ENCODE results near the gene ALDH8A1. TPM values are rescaled to one million over a fixed set of nuclear protein-coding genes. Genes with fewer than 3 reads are reported as not detected.

Gene ALDH8A1
- total RNA-seq, 1 donor from 2014 or later: 0.15 TPM

DNA sequence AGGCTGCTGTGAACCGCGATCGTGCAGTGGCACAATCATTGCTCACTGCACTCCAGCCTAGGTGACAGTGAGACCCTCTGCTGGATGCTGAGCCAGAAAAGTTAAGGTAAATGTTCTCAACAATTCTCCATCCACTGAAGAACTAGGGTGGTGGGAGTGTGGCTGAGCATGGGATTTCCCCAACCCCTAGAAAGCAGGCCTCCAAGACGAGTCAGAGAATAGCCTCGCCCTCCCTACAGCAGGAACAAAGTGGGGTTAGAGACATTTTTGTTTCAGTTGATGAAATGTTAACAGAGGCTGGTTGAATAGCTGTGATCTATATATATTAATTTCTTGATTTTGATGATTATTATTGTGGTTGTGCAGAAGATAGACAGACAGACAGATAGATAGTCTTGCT is 6.1 kb upstream of the ALDH8A1 start:
- TF ChIP-seq, protein P1, sequence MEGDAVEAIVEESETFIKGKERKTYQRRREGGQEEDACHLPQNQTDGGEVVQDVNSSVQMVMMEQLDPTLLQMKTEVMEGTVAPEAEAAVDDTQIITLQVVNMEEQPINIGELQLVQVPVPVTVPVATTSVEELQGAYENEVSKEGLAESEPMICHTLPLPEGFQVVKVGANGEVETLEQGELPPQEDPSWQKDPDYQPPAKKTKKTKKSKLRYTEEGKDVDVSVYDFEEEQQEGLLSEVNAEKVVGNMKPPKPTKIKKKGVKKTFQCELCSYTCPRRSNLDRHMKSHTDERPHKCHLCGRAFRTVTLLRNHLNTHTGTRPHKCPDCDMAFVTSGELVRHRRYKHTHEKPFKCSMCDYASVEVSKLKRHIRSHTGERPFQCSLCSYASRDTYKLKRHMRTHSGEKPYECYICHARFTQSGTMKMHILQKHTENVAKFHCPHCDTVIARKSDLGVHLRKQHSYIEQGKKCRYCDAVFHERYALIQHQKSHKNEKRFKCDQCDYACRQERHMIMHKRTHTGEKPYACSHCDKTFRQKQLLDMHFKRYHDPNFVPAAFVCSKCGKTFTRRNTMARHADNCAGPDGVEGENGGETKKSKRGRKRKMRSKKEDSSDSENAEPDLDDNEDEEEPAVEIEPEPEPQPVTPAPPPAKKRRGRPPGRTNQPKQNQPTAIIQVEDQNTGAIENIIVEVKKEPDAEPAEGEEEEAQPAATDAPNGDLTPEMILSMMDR (IDR thresholded peaks at IDR 0.05; ENCODE audit: unreplicated experiment): no peak
- Mint-ChIP-seq H3K4me1 (ENCODE audit: unreplicated experiment) (no peaks in the 10 kb centered on the region), H3K27me3 (ENCODE audit: unreplicated experiment) (peaks cover 2% of the 10 kb centered on the region), H3K9me3 (ENCODE audit: unreplicated experiment) (no peaks in the 10 kb centered on the region), H3K27ac (ENCODE audit: unreplicated experiment) (no peak overlapping the region), H3K4me3 (ENCODE audit: unreplicated experiment) (no peak overlapping the region), H3K36me3 (ENCODE audit: low read depth, unreplicated experiment) (peaks cover 12% of the 10 kb centered on the region)
- DNase-seq (ENCODE audit: low spot score): no peak

DNA sequence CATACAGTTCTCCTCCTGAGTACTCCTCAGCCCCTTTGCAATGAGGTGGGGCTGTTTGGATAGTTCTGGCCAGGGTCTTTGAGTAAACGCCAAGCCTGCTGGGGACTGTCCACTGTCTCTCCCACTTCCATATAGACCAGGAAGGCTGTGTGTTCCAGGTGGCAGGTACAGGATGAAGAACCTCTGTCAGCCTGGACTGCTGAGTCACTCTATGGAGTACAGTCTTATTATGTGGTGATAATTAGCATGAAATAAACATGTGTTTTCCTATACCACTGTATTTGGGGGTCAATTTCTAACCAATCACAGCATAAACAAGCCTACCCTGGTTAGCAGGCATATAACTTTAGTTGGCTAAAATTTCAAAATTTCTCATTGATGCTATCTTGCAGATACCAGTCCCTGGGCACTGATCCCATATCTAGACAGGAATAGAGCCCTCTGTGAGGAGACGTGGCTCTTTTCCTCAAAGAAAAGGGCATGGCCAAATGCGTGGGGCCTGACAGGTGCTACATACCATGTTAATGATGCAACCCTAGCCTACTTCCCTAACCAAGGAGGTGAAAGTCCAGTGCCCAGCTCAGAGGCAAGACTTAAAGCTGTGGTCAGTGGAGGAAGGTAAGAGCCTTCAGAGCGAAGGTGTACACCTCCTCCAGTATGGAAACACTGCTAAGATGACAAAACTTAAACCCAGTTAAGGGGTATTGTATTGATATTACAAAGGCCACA is 4.5 kb upstream of the ALDH8A1 start:
- H3K4me3 Mint-ChIP-seq (ENCODE audit: unreplicated experiment): no peak overlapping the region
- TF ChIP-seq, protein P1 (IDR thresholded peaks at IDR 0.05; ENCODE audit: unreplicated experiment): no peak
- H3K9me3 Mint-ChIP-seq (ENCODE audit: unreplicated experiment): no peaks in the 10 kb centered on the region
- peaks cover 2% of the 10 kb centered on the region for H3K27me3 Mint-ChIP-seq (ENCODE audit: unreplicated experiment)
- no peak for DNase-seq (ENCODE audit: low spot score)
- H3K27ac Mint-ChIP-seq (ENCODE audit: unreplicated experiment): no peak overlapping the region
- no peaks in the 10 kb centered on the region for H3K4me1 Mint-ChIP-seq (ENCODE audit: unreplicated experiment)
- peaks cover 4% of the 10 kb centered on the region for H3K36me3 Mint-ChIP-seq (ENCODE audit: low read depth, unreplicated experiment)

DNA sequence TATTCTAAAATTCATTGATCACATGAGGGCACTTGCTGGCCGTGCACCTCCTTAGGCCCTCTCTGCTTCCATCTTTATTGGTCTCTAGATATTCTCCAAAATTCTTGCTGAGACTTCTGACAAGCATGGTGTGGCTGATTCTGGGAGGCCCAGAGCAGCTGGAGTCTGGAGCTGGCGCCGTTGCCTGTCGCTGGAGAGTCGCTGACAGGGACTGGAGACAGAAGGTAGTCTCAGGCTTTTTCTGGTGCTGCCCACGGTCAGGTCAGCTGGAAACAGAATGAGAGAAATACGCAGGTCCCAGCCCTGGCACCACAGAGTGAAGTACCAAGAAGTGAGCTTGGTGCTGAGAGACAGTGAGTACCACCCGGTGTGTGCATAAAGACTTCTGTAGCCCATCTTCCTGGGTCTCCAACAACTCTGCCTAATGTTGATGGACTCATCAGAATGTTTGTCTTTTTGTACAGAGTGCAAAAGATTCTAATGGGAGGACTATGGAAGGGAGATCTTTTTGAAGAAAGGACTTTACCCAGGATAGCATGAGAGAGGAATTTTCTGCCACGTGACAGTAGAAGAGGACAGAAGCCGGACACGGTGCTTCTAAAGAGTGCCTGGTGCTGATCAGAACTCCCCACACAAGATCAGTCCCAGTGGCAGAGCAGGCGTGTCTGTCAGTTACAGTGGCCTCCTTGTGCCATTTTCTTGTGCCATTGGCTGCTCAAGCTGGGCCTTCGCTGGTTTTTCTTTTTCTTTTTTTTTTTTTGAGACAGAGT is 1.8 kb upstream of the ALDH8A1 start:
- H3K4me1 Mint-ChIP-seq (ENCODE audit: unreplicated experiment): no peaks in the 10 kb centered on the region
- no peaks in the 10 kb centered on the region for H3K9me3 Mint-ChIP-seq (ENCODE audit: unreplicated experiment)
- no peak overlapping the region for H3K27ac Mint-ChIP-seq (ENCODE audit: unreplicated experiment)
- peaks cover 2% of the 10 kb centered on the region for H3K27me3 Mint-ChIP-seq (ENCODE audit: unreplicated experiment)
- no peaks in the 10 kb centered on the region for H3K36me3 Mint-ChIP-seq (ENCODE audit: low read depth, unreplicated experiment)
- TF ChIP-seq, protein P1 (IDR thresholded peaks at IDR 0.05; ENCODE audit: unreplicated experiment): no peak
- no peak for DNase-seq (ENCODE audit: low spot score)
- H3K4me3 Mint-ChIP-seq (ENCODE audit: unreplicated experiment): no peak overlapping the region

DNA sequence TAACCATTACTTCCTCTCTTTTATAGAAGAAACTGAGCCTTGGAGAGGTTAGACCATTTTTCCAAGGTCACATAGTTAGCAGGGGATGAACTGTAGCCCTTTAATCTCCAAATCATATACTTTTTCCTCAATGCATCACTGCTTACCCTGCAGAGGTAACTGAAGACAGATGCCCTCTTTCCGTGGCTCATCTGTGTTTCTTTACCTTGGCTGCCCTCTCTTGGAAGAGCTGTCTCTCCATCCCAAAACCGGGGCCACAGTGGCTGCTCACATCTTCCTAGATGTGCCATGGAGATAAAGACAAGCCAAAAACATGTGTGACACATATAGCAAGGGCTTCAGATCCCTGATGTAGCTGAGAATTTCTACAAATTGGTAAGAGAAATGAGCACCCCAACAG is 581 bp upstream of the ALDH8A1 start:
- no peaks in the 10 kb centered on the region for H3K9me3 Mint-ChIP-seq (ENCODE audit: unreplicated experiment)
- H3K27me3 Mint-ChIP-seq (ENCODE audit: unreplicated experiment): peaks cover 2% of the 10 kb centered on the region
- no peak for DNase-seq (ENCODE audit: low spot score)
- no peaks in the 10 kb centered on the region for H3K36me3 Mint-ChIP-seq (ENCODE audit: low read depth, unreplicated experiment)
- H3K27ac Mint-ChIP-seq (ENCODE audit: unreplicated experiment): no peak overlapping the region
- TF ChIP-seq, protein P1 (IDR thresholded peaks at IDR 0.05; ENCODE audit: unreplicated experiment): no peak
- H3K4me1 Mint-ChIP-seq (ENCODE audit: unreplicated experiment): no peaks in the 10 kb centered on the region
- H3K4me3 Mint-ChIP-seq (ENCODE audit: unreplicated experiment): no peak overlapping the region

DNA sequence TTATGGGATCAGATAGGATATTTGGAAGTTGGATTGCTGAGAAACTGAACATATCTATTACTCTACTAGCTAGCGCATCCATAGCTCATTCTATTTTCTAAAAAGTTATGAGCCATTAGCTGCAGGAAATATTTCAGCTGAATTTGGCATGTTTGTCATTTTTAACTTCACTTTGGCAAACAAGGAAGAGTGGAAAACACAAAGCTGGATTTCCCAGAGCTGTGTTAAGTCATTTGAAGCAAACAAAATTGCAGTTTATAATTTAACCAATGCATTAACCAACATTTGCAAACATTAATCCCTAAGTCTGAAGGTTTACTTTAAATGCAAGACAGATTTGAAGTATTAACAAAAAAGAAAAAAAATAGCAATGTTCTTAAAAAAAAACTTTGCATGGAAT is 1.2 kb downstream of the ALDH8A1 start:
- Mint-ChIP-seq H3K27me3 (ENCODE audit: unreplicated experiment) (peaks cover 1% of the 10 kb centered on the region), H3K4me1 (ENCODE audit: unreplicated experiment) (no peaks in the 10 kb centered on the region)
- DNase-seq (ENCODE audit: low spot score): no peak

More for the DNA sequence above, 1.2 kb downstream of the ALDH8A1 start:
- TF ChIP-seq, protein P1 (IDR thresholded peaks at IDR 0.05; ENCODE audit: unreplicated experiment): no peak
- Mint-ChIP-seq H3K27ac (ENCODE audit: unreplicated experiment) (no peak overlapping the region), H3K4me3 (ENCODE audit: unreplicated experiment) (no peak overlapping the region), H3K36me3 (ENCODE audit: low read depth, unreplicated experiment) (no peaks in the 10 kb centered on the region), H3K9me3 (ENCODE audit: unreplicated experiment) (no peaks in the 10 kb centered on the region)

Measured in endothelial cell (in vitro differentiated cells).